ENCODE data around the gene NEMP1.

GRCh38 chr12:57126061-57126460 lies 47.5 kb upstream of the NEMP1 start:
- no peak for TF ChIP-seq CTCF (IDR thresholded peaks at IDR 0.05 in 8 of 11, conservative IDR thresholded peaks at IDR 0.05 in 3 of 11)
- no peak for TF ChIP-seq POLR2AphosphoS5 (IDR thresholded peaks at IDR 0.05)
